K562 (cell line): ENCODE data around the gene RASSF3. TPM values are rescaled to one million over a fixed set of nuclear protein-coding genes. Genes with fewer than 3 reads are reported as not detected.

Source experiments
- ATF2 ChIP-seq: sonication (generic); formaldehyde crosslinking; IDR thresholded peaks from 2 replicates; pipeline ENCODE4 v1.8.1; 2022; ENCODE audit warnings: missing genetic modification reagents
- BCOR ChIP-seq: fragments of 450-650 bp; IDR thresholded peaks from 2 replicates; pipeline ENCODE4 v1.6.1; 2016
- BDP1 ChIP-seq: IDR thresholded peaks from 3 replicates; pipeline ENCODE4 v1.6.1; 2011; ENCODE audit not compliant: insufficient read length, insufficient read depth
- KLF13 ChIP-seq: fragments of 450-650 bp; IDR thresholded peaks from 2 replicates; pipeline ENCODE4 v1.6.1; 2016; ENCODE audit warnings: missing genetic modification characterization, low read depth, mild to moderate bottlenecking, missing compliant biosample characterization, moderate library complexity, borderline replicate concordance
- MAFG ChIP-seq: fragments of 450-650 bp; conservative IDR thresholded peaks from 2 replicates; pipeline ENCODE4 v1.6.1; 2016; ENCODE audit warnings: missing genetic modification characterization, missing compliant biosample characterization
- MAFK ChIP-seq: IDR thresholded peaks from 2 replicates; pipeline ENCODE4 v1.6.1; 2011; ENCODE audit warnings: low read length, improper control_type of control experiment
- NELFE ChIP-seq: IDR thresholded peaks from 2 replicates; pipeline ENCODE4 v1.6.1; 2011; ENCODE audit warnings: mild to moderate bottlenecking; ENCODE audit not compliant: insufficient read depth, insufficient read length
- NFIC ChIP-seq: fragments of 450-650 bp; IDR thresholded peaks from 2 replicates; pipeline ENCODE4 v1.6.1; 2017; ENCODE audit warnings: mild to moderate bottlenecking, inconsistent platforms
- NKRF ChIP-seq: fragments of 450-650 bp; IDR thresholded peaks from 2 replicates; pipeline ENCODE4 v1.6.1; 2016; ENCODE audit warnings: borderline replicate concordance
- RBFOX2 ChIP-seq: fragments of 200-400 bp; formaldehyde crosslinking; IDR thresholded peaks from 2 replicates; pipeline ENCODE4 v1.6.1; 2017; ENCODE audit warnings: low read depth, mild to moderate bottlenecking, low read length, moderate library complexity
- SMARCE1 ChIP-seq: fragments of 450-650 bp; IDR thresholded peaks from 2 replicates; pipeline ENCODE4 v1.7.1; 2016; ENCODE audit warnings: mild to moderate bottlenecking
- TFAP4 ChIP-seq: sonication (generic); formaldehyde crosslinking; IDR thresholded peaks from 2 replicates; pipeline ENCODE4 v1.8.0; 2022; ENCODE audit warnings: missing genetic modification reagents, mild to moderate bottlenecking, moderate library complexity, borderline replicate concordance
- ZBTB43 ChIP-seq: sonication (generic); formaldehyde crosslinking; IDR thresholded peaks from 2 replicates; pipeline ENCODE4 v1.8.0; 2023; ENCODE audit warnings: mild to moderate bottlenecking, missing genetic modification reagents
- ZFP30 ChIP-seq: fragments of 250-450 bp; sonication (Bioruptor Pico); IDR thresholded peaks from 2 replicates; pipeline ENCODE4 v1.8.0; 2022; ENCODE audit warnings: moderate library complexity, mild to moderate bottlenecking, inconsistent platforms, borderline replicate concordance
- ZNF398 ChIP-seq: fragments of 250-450 bp; sonication (Bioruptor Pico); IDR thresholded peaks from 2 replicates; pipeline ENCODE4 v1.8.0; 2021; ENCODE audit warnings: moderate library complexity, mild to moderate bottlenecking, inconsistent platforms
- ZNF780A ChIP-seq: fragments of 250-450 bp; sonication (Bioruptor Pico); IDR thresholded peaks from 2 replicates; pipeline ENCODE4 v1.5.0; 2021; ENCODE audit warnings: mild to moderate bottlenecking
- polyA plus RNA-seq, 8 experiments: library from polyadenylated mRNA; depleted of rRNA in 4 of 8; stranded (reverse) in 5 of 8; unstranded in 3 of 8; fragments of >200 nt; fragmentation: Nextera tagmentation in 2 of 8; fragmentation: Illumina TruSeq in 1 of 8; extraction: Ambion mirVana in 2 of 8; extraction: Trizol in 1 of 8; gene quantifications; 2 replicates each; pipeline versions ENCODE4 v1.2.1 to v1.2.3, GENCODE V29; 2011 to 2014; ENCODE audit warnings: inconsistent platforms in 1 of 8, missing spikeins in 1 of 8
- total RNA-seq, 7 experiments: library from RNA; depleted of rRNA in 6 of 7; stranded (reverse); fragments of >200 nt in 6 of 7; fragmentation: Illumina TruSeq in 2 of 7; extraction: Trizol in 2 of 7; gene quantifications; 2 replicates each; pipeline versions ENCODE4 v1.2.1 to v1.2.3, GENCODE V29; 2011 to 2021; ENCODE audit warnings: low replicate concordance in 1 of 7

The RASSF3 gene
- total and polyA plus RNA-seq, 9 of the 15 experiments (the other 6 are each of a cell fraction or from before 2014, with no cell fraction given), result 3.7 to 39.2 (median 20.2) TPM

- TF ChIP-seq NKRF (peak; percentile 86; the same call in 1 of the 2 replicates), MAFK (no peak), MAFG (tag) (no peak), ATF2 (CRISPR knock-in tag) (no peak), NFIC (no peak), TFAP4 (CRISPR knock-in tag) (peak; percentile 49; the same call in 1 of the 2 replicates), ZFP30 (CRISPR knock-in tag) (no peak), SMARCE1 (no peak), ZBTB43 (CRISPR knock-in tag) (no peak), ZNF780A (CRISPR knock-in tag) (no peak), NELFE (no peak), ZNF398 (no peak), BDP1 (no peak), BCOR (peak; percentile 20; the same call in 1 of the 2 replicates), KLF13 (tag) (no peak), RBFOX2 (peak; percentile 74)
Observed at GRCh38 chr12:64610660-64611340, 505 bp downstream of the RASSF3 start (continued).
